IMR-90 (cell line): ENCODE data around the gene DIP2C. TPM values are rescaled to one million over a fixed set of nuclear protein-coding genes. Genes with fewer than 3 reads are reported as not detected.

ENCODE experiments used
- ATAC-seq: fragments of 200-7000 bp; cut with Tn5 transposase; 2 replicates; pipeline ENCODE4 v1.9.1; 2020; ENCODE audit warnings: low read depth, mild to moderate bottlenecking, moderate library complexity
- BruUV-seq: library from RNA; stranded (reverse); fragments of 400-500 nt; replicated peaks from 2 replicates; lab custom pipeline; 2021; lab: Mats Ljungman, UMichigan
- CTCF ChIA-PET: fragments of 300-600 bp; formaldehyde crosslinking; extraction: SDS; loops from one replicate; lab custom pipeline; 2021; ENCODE audit warnings: antibody characterized with exemption; lab: Yijun Ruan, JAX
- POLR2A ChIA-PET: fragments of 300-600 bp; sonication (Branson Sonifier 250); formaldehyde crosslinking; loops from one replicate; lab custom pipeline; 2022; ENCODE audit warnings: antibody characterized with exemption; ENCODE audit not compliant: unreplicated experiment; lab: Charles Lee
- DNase-seq: peaks from one replicate; pipeline ENCODE4 v3.0.0; 2013
- H2AFZ ChIP-seq: replicated peaks from 2 replicates; pipeline ENCODE3; 2013; ENCODE audit warnings: low read length, mild to moderate bottlenecking; ENCODE audit not compliant: poor library complexity
- H2AK5ac ChIP-seq: 2 replicates; pipeline ENCODE4 v1.6.1; 2013; ENCODE audit warnings: low read depth, low read length, inconsistent platforms
- H2AK9ac ChIP-seq: replicated peaks from 2 replicates; pipeline ENCODE3; 2013; ENCODE audit warnings: mild to moderate bottlenecking, low read depth, low read length, moderate library complexity; ENCODE audit not compliant: poor library complexity
- H2BK120ac ChIP-seq: 2 replicates; pipeline ENCODE4 v1.6.1; 2013; ENCODE audit warnings: low read depth, low read length, inconsistent platforms
- H2BK15ac ChIP-seq: 3 replicates; pipeline ENCODE4 v1.6.1; 2013; ENCODE audit warnings: low read depth, low read length, inconsistent platforms
- H2BK20ac ChIP-seq: 2 replicates; pipeline ENCODE4 v1.6.1; 2013; ENCODE audit warnings: low read depth, mild to moderate bottlenecking, inconsistent platforms, low read length, moderate library complexity
- H2BK5ac ChIP-seq: 2 replicates; pipeline ENCODE4 v1.6.1; 2013; ENCODE audit warnings: mild to moderate bottlenecking, low read depth, low read length, inconsistent platforms; ENCODE audit not compliant: poor library complexity, severe bottlenecking
- H3K14ac ChIP-seq: replicated peaks from 2 replicates; pipeline ENCODE4 v1.6.1; 2013; ENCODE audit warnings: low read depth, low read length, inconsistent platforms
- H3K18ac ChIP-seq: 2 replicates; pipeline ENCODE4 v1.6.1; 2013; ENCODE audit warnings: low read depth, low read length, control low read depth
- H3K23ac ChIP-seq: 2 replicates; pipeline ENCODE4 v1.6.1; 2013; ENCODE audit warnings: low read depth, low read length, inconsistent platforms
- H3K27ac ChIP-seq: 2 replicates; pipeline ENCODE4 v1.5.1; 2013; ENCODE audit warnings: mild to moderate bottlenecking, control low read depth, low read length; ENCODE audit not compliant: insufficient read depth
- H3K27me3 ChIP-seq: 2 replicates; pipeline ENCODE4 v1.6.1; 2013; ENCODE audit warnings: low read length; ENCODE audit not compliant: control insufficient read depth, insufficient read depth
- H3K36me3 ChIP-seq: 2 replicates; pipeline ENCODE4 v1.6.1; 2013; ENCODE audit warnings: low read length, mixed read lengths; ENCODE audit not compliant: control insufficient read depth, insufficient read depth
- H3K4ac ChIP-seq: 2 replicates; pipeline ENCODE4 v1.6.1; 2013; ENCODE audit warnings: low read depth, low read length, inconsistent platforms
- H3K4me1 ChIP-seq: 2 replicates; pipeline ENCODE4 v1.6.1; 2013; ENCODE audit warnings: low read length, mixed read lengths; ENCODE audit not compliant: control insufficient read depth, insufficient read depth
- H3K4me2 ChIP-seq: 2 replicates; pipeline ENCODE4 v1.6.1; 2013; ENCODE audit warnings: low read depth, mild to moderate bottlenecking, control low read depth, low read length, moderate library complexity
- H3K4me3 ChIP-seq: 2 replicates; pipeline ENCODE4 v1.5.1; 2013; ENCODE audit warnings: low read depth, mild to moderate bottlenecking, control low read depth, low read length, moderate library complexity; ENCODE audit not compliant: insufficient read depth
- H3K56ac ChIP-seq: 2 replicates; pipeline ENCODE4 v1.6.1; 2013; ENCODE audit warnings: low read length, inconsistent platforms; ENCODE audit not compliant: insufficient read depth; ENCODE audit errors: extremely low read depth
- H3K79me1 ChIP-seq, 2 experiments: 2 replicates each; pipeline ENCODE4 v1.6.1; 2013; ENCODE audit warnings: low read length in 2 of 2, inconsistent platforms in 1 of 2, low read depth in 1 of 2
- H3K9ac ChIP-seq: 2 replicates; pipeline ENCODE4 v1.6.1; 2013; ENCODE audit warnings: low read depth, low read length, control low read depth
- H3K9me1 ChIP-seq: 2 replicates; pipeline ENCODE4 v1.6.1; 2013; ENCODE audit warnings: low read length, inconsistent platforms; ENCODE audit not compliant: insufficient read depth
- H3K9me3 ChIP-seq: 2 replicates; pipeline ENCODE4 v1.6.1; 2013; ENCODE audit warnings: low read length; ENCODE audit not compliant: control insufficient read depth, insufficient read depth
- H4K20me1 ChIP-seq: 2 replicates; pipeline ENCODE4 v1.6.1; 2013; ENCODE audit warnings: low read length, inconsistent platforms; ENCODE audit not compliant: insufficient read depth
- H4K5ac ChIP-seq: 2 replicates; pipeline ENCODE4 v1.6.1; 2013; ENCODE audit warnings: mild to moderate bottlenecking, low read depth, low read length, control low read depth
- H4K8ac ChIP-seq, 2 experiments: 2 replicates each; pipeline ENCODE4 v1.6.1; 2013; ENCODE audit warnings: low read depth in 2 of 2, low read length in 2 of 2, control low read depth in 1 of 2, inconsistent platforms in 1 of 2
- H4K91ac ChIP-seq: 2 replicates; pipeline ENCODE4 v1.6.1; 2013; ENCODE audit warnings: low read depth, low read length, inconsistent platforms; ENCODE audit not compliant: insufficient read depth
- BHLHE40 ChIP-seq: fragments of 150-350 bp; IDR thresholded peaks from 2 replicates; pipeline ENCODE4 v1.6.1; 2016; ENCODE audit warnings: mild to moderate bottlenecking, low read depth, low read length
- CEBPB ChIP-seq: IDR thresholded peaks from 2 replicates; pipeline ENCODE4 v1.6.1; 2012; ENCODE audit warnings: low read depth, low read length, improper control_type of control experiment
- CHD1 ChIP-seq: IDR thresholded peaks from 2 replicates; pipeline ENCODE4 v1.6.1; 2012; ENCODE audit warnings: low read depth, low read length, improper control_type of control experiment
- CTCF ChIP-seq: conservative IDR thresholded peaks from 2 replicates; pipeline ENCODE4 v1.5.1; 2012; ENCODE audit warnings: mild to moderate bottlenecking, low read depth, low read length, improper control_type of control experiment
- ELK1 ChIP-seq: fragments of 150-350 bp; IDR thresholded peaks from 2 replicates; pipeline ENCODE4 v1.6.1; 2016; ENCODE audit warnings: low read depth, mild to moderate bottlenecking, low read length, moderate library complexity, borderline replicate concordance
- FOS ChIP-seq: fragments of 150-350 bp; IDR thresholded peaks from 2 replicates; pipeline ENCODE4 v1.6.1; 2016; ENCODE audit warnings: low read depth, low read length
- MAFK ChIP-seq: IDR thresholded peaks from 2 replicates; pipeline ENCODE4 v1.6.1; 2012; ENCODE audit warnings: low read depth, low read length, improper control_type of control experiment
- MAZ ChIP-seq: IDR thresholded peaks from 2 replicates; pipeline ENCODE4 v1.6.1; 2012; ENCODE audit warnings: low read depth, mild to moderate bottlenecking, low read length, improper control_type of control experiment, moderate library complexity, borderline replicate concordance
- MXI1 ChIP-seq: IDR thresholded peaks from 2 replicates; pipeline ENCODE4 v1.6.1; 2012; ENCODE audit warnings: low read depth, mild to moderate bottlenecking, low read length, moderate library complexity, borderline replicate concordance
- NFE2L2 ChIP-seq: fragments of 150-350 bp; IDR thresholded peaks from 2 replicates; pipeline ENCODE4 v1.6.1; 2016; ENCODE audit warnings: low read depth, mild to moderate bottlenecking, low read length
- POLR2A ChIP-seq: IDR thresholded peaks from 2 replicates; pipeline ENCODE4 v1.6.1; 2012; ENCODE audit warnings: mild to moderate bottlenecking, low read depth, low read length
- RAD21 ChIP-seq: IDR thresholded peaks from 2 replicates; pipeline ENCODE4 v1.6.1; 2012; ENCODE audit warnings: low read length, improper control_type of control experiment
- RCOR1 ChIP-seq: IDR thresholded peaks from 2 replicates; pipeline ENCODE4 v1.6.1; 2012; ENCODE audit warnings: mild to moderate bottlenecking, low read length, improper control_type of control experiment; ENCODE audit not compliant: insufficient replicate concordance
- RFX5 ChIP-seq: IDR thresholded peaks from 2 replicates; pipeline ENCODE4 v1.8.0; 2012; ENCODE audit warnings: low read depth, mild to moderate bottlenecking, low read length, moderate library complexity
- SMC3 ChIP-seq: fragments of 150-350 bp; IDR thresholded peaks from 2 replicates; pipeline ENCODE4 v1.6.1; 2016; ENCODE audit warnings: low read depth, mild to moderate bottlenecking, antibody characterized with exemption, low read length, moderate library complexity
- USF2 ChIP-seq: fragments of 150-350 bp; IDR thresholded peaks from 2 replicates; pipeline ENCODE4 v1.6.1; 2017; ENCODE audit warnings: mild to moderate bottlenecking, antibody characterized with exemption, low read length, low read depth
- WGBS, 2 experiments: methylation state at CpG; one replicate each; pipeline versions ENCODE4 v1.1.5 to v1.1.7; 2013; ENCODE audit warnings: missing lambda C conversion rate in 2 of 2; ENCODE audit not compliant: insufficient read length in 1 of 2; ENCODE audit errors: extremely low coverage in 2 of 2; 5-methylcytosine and 5-hydroxymethylcytosine counted together
- dilution Hi-C: fragments of 300-500 bp; cut with HindIII; formaldehyde crosslinking; loops from one replicate; pipeline ENCODE4 v1.14.3; 2018; ENCODE audit warnings: low sequenced_read_pairs; ENCODE audit not compliant: unreplicated experiment
- in situ Hi-C: fragments of 300-500 bp; cut with MboI; formaldehyde crosslinking; loops from 3 replicates; pipeline ENCODE4 v1.14.3; 2019; ENCODE audit warnings: low sequenced_read_pairs, inconsistent platforms, mixed read lengths
- intact Hi-C: fragments of 100-400 bp; cut with micrococcal nuclease; formaldehyde crosslinking; loops from 2 replicates; pipeline ENCODE4 v1.10.0; 2022
- polyA plus RNA-seq, 3 experiments: library from polyadenylated mRNA; depleted of rRNA; stranded (reverse); fragments of >200 nt; gene quantifications; 2 replicates each; pipeline ENCODE4 v1.2.3, GENCODE V29; 2012; ENCODE audit warnings: low replicate concordance in 1 of 3
- total RNA-seq: library from RNA; depleted of rRNA; stranded (reverse); fragments of >200 nt; gene quantifications from 2 replicates; pipeline ENCODE4 v1.2.3, GENCODE V29; 2012

The DIP2C gene
- total and polyA plus RNA-seq, 2 of the 4 experiments (the other 2 are of a cell fraction), result 8.6 to 17.3 TPM

- POLR2A ChIA-PET, result no interaction called here
- no peak overlapping the region for H2AK9ac ChIP-seq
- 0 out of 2 replicates have a peak, but pooled peaks cover 2% of the 10 kb centered on the region for H3K9me3 ChIP-seq
- H3K27ac ChIP-seq, result no peak overlapping the region
- H3K4me3 ChIP-seq, result no peak overlapping the region
- H2BK120ac ChIP-seq, result no peak overlapping the region
- H3K4me1 ChIP-seq, result peaks cover 12% of the 10 kb centered on the region
- H2AFZ ChIP-seq, result no peak overlapping the region
- dilution Hi-C loops, result no loop called here
- DNase-seq (no peak), ATAC-seq (no peak)
- no peak overlapping the region for H2BK15ac ChIP-seq
- CTCF ChIA-PET, result no interaction called here
- peaks cover 3% of the 10 kb centered on the region; the same call in 1 of the 2 replicates for H4K20me1 ChIP-seq
- no TSS peak for BruUV-seq
- no peak overlapping the region for H4K91ac ChIP-seq
- no peak overlapping the region for H2BK5ac ChIP-seq
- no peak overlapping the region for H3K4me2 ChIP-seq
- TF ChIP-seq ELK1 (no peak), SMC3 (no peak), MXI1 (no peak), RAD21 (no peak), FOS (no peak), USF2 (no peak), CEBPB (no peak), RFX5 (no peak), CHD1 (no peak), POLR2A (no peak), NFE2L2 (no peak), MAZ (no peak), MAFK (no peak), BHLHE40 (no peak), RCOR1 (no peak), CTCF (no peak)
- no peak overlapping the region; a peak in 1 of 4 replicates for H4K8ac ChIP-seq
- no peak overlapping the region for H4K5ac ChIP-seq
- peaks cover 24% of the 10 kb centered on the region for H3K9me1 ChIP-seq
- H3K18ac ChIP-seq, result no peak overlapping the region
- H3K79me1 ChIP-seq, result peaks cover 2 to 29% of the 10 kb centered on the region in 2 experiments; a peak in 3 of 4 replicates
- WGBS, 2 experiments, result 100% methylated on average over 3 of the region's 8 CpGs; no CpG with 5 or more reads in 1 of the 2 experiments
- no peak overlapping the region for H3K9ac ChIP-seq
- H3K36me3 ChIP-seq, result peaks cover 55% of the 10 kb centered on the region
- H3K56ac ChIP-seq, result no peak overlapping the region
- no peak overlapping the region for H3K4ac ChIP-seq
- no peak overlapping the region for H3K23ac ChIP-seq
- in situ Hi-C loops, result no loop called here
- no peak overlapping the region for H2BK20ac ChIP-seq
- intact Hi-C loops, result no loop called here
- H2AK5ac ChIP-seq, result peak overlapping the region; percentile 18; the same call in 1 of the 2 replicates
- no peak overlapping the region for H3K14ac ChIP-seq
- no peaks in the 10 kb centered on the region for H3K27me3 ChIP-seq
Observed at GRCh38 chr10:283140-283479, 406.4 kb downstream of the DIP2C start.
